GM21381 (cell line): ENCODE data around the gene NPHP1.
"Not testable (repeated sequence)": the region's sequence is repeated elsewhere in the genome, so short reads cannot be mapped to it uniquely, and the experiment has no call there.

Experiments
- ATAC-seq: cut with Tn5 transposase; IDR thresholded peaks from one replicate; pipeline ENCODE4 v1.9.1; 2021; ENCODE audit warnings: mild to moderate bottlenecking, moderate library complexity; ENCODE audit not compliant: unreplicated experiment

NPHP1 gene

GRCh38 chr2:110198016-110198415, 6.8 kb downstream of the NPHP1 start:
- ATAC-seq: no peak

GRCh38 chr2:110197452-110197851, 7.4 kb downstream of the NPHP1 start:
- ATAC-seq: no peak

- ATAC-seq: not testable (repeated sequence)
Observed at GRCh38 chr2:110190169-110190568, 14.6 kb downstream of the NPHP1 start.

GRCh38 chr2:110182449-110182848, 22.4 kb downstream of the NPHP1 start:
- ATAC-seq: no peak

GRCh38 chr2:110180036-110180435, 24.8 kb downstream of the NPHP1 start:
- ATAC-seq: no peak

GRCh38 chr2:110173523-110173922, 31.3 kb downstream of the NPHP1 start:
- ATAC-seq: no peak

- ATAC-seq: no peak
Observed at GRCh38 chr2:110172506-110172905, 32.3 kb downstream of the NPHP1 start.

GRCh38 chr2:110170102-110170501, 34.7 kb downstream of the NPHP1 start:
- ATAC-seq: no peak

GRCh38 chr2:110167326-110168000, 37.4 kb downstream of the NPHP1 start:
- no peak for ATAC-seq

GRCh38 chr2:110166266-110166665, 38.5 kb downstream of the NPHP1 start:
- ATAC-seq: no peak

- no peak for ATAC-seq
Observed at GRCh38 chr2:110157153-110157793, 47.5 kb downstream of the NPHP1 start.

GRCh38 chr2:110154828-110155227, 50.0 kb downstream of the NPHP1 start:
- ATAC-seq: not testable (repeated sequence)

GRCh38 chr2:110154188-110154587, 50.6 kb downstream of the NPHP1 start:
- ATAC-seq: not testable (repeated sequence)

- ATAC-seq: no peak
Observed at GRCh38 chr2:110153416-110153815, 51.4 kb downstream of the NPHP1 start.

GRCh38 chr2:110152943-110153342, 51.9 kb downstream of the NPHP1 start:
- no peak for ATAC-seq

GRCh38 chr2:110149330-110150220, 55.2 kb downstream of the NPHP1 start:
- no peak for ATAC-seq

- ATAC-seq: no peak
Observed at GRCh38 chr2:110146945-110147332, 57.9 kb downstream of the NPHP1 start.

GRCh38 chr2:110146183-110146944, 58.4 kb downstream of the NPHP1 start:
- ATAC-seq: no peak

GRCh38 chr2:110143982-110144381, 60.8 kb downstream of the NPHP1 start:
- ATAC-seq: no peak

- ATAC-seq: no peak
Observed at GRCh38 chr2:110140401-110140800, 64.4 kb downstream of the NPHP1 start.

- ATAC-seq: no peak
Observed at GRCh38 chr2:110134025-110134424, 70.8 kb downstream of the NPHP1 start.
